Hypothalamus (tissue), 51 donors: ENCODE measurements around the gene PPIP5K2.
"Not testable (repeated sequence)": the region's sequence is repeated elsewhere in the genome, so short reads cannot be mapped to it uniquely, and the experiment has no call there.

Source experiments
- DNase-seq, 51 donors: peaks; one replicate each; lab custom pipeline; 2025; lab: John Stamatoyannopoulos, UW

PPIP5K2 gene

DNA sequence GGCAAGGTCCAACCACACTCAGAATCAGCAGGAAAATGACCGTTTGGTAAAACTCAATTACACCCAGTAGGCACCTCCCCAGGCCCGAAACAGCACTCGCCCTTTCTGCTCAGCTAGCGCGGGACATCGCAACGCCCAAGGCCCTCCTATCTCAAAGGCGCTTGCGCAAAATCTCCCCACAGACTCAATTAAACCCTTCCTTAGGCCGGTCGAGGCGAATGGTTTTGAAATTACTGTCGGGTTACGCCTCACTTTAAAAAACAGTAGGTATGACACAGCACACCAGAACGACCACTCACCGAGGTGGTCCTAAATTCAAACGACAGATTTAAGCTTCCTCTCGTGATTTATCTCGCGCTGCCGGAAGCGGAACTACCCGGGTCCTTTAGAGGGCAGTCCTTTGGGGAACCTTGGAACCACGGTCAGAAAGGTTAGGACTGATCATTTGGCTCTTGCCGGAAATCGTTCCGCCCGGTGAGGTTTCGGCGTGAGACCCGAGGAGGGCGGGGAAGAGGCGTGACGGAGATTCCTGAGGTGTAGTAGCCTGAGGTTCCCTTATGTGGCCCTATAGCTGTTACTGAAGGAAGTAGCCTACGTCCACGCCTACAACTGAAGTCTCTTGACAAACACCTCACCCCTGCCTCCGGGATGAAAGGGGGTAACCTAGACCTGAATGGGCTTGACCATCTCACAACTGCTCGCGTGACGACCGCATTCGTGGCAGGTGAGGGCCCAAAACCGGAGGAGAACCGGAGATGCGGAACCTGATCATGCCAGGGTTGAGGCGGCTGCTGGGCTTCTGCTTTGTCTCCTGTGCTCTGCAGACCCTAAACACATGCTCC lies at the start of gene PPIP5K2, which contains the start of gene GIN1:
Gene PPIP5K2 (plus strand): TSS at position 537 of the 842 bp plus-strand sequence. CDS start 9,289 bp downstream, outside the sequence.
Gene GIN1 (minus strand): TSS at position 374 of the 842 bp plus-strand sequence. CDS start 11,431 bp downstream, outside the sequence.
- DNase-seq = peak; percentile 63 to 99 (median 93)

DNA sequence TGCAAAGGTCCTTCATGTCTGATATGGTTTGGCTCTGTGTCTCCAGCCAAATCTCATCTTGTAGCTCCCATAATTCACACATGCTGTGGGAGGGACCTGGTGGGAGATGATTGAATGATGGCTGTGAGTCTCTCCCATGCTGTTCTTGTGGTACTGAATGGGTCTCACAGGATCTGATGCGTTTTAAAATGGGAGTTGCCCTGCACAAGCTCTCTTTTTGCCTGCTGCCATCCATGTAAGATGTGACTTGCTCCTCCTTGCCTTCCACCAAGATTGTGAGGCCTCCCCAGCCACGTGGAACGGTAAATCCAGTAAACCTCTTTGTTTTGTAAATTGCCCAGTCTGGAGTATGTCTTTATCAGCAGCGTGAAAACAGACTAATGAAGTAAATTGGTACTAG lies 46.6 kb upstream of the PPIP5K2 start:
- DNase-seq = not testable (repeated sequence)

- no peak for DNase-seq
These were observed 44.7 kb upstream of the PPIP5K2 start for GRCh38 chr5:103075442-103075841.

GRCh38 chr5:103079796-103080195 lies 40.3 kb upstream of the PPIP5K2 start:
- DNase-seq = no peak

DNA sequence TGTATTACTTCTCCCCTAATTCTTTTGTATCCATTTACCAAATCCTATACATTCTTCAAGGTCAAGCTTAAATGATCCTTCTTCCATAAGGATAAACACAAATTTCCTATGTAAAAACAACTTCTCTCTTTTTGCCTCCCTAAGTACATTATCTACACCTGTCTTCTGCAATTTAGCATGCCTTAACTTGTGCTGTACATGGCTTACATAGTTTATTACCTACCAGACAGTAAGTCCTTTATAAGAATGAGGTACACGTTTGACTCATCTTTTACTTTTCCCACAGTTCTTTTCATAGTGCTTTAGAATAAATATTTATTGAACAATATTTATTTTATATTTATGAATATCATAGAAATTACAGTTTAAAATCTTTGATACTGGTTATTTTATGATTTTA lies 33.6 kb upstream of the PPIP5K2 start:
- DNase-seq = no peak

DNA sequence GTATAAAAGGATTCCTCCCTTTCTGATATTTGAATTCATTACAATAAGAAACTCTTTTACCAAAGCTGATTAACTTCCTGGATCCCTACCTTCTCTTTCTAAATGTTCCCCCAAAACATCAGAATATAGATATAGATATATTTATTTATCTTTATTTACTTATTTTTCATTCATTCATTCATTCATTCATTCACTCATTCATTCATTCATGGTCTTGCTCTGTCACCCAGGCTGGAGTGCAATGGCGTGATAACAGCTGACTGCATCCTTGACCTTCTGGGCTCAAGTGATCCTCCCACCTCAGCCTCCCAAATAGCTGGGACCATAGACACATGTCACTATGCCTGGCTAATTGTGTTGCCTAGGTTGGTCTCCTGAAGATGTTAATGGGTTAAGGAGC lies 30.8 kb upstream of the PPIP5K2 start:
- no peak for DNase-seq

DNA sequence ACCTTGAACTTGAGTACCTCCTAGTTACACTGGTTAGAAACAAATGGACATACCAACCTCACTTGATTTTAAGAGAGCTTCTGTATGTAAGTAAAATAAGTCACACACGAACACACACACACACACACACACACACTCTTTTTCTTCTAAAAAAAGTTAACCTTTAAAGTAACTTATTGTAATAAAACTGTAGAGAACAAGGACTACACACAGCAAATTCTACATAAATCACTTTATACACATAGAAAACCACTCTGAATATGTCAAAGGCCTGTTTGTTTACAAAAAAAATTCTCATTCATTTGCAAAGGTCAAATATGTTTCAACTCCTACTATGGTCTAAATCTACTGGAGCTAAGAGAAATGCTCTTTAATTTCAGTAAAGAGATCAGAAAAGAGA lies 29.3 kb upstream of the PPIP5K2 start:
- DNase-seq = no peak

DNA sequence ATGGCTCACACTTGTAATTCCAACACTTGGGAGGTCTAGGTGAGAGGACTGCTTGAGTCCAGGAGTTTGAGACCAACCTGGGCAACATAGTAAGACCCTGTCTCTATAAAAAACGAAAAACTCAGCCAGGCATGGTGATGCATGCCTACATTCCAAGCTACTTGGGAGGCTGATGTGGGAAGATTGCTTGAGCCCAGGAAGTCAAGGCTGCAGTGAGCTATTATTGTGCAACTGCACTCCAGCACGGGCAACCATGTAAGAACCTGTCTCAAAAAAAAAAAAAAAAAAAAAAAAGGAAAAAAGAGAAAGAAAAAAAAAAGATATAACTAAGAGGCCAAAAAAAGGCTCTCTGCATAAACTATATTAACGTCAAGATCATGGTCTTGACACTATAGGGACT lies 27.4 kb upstream of the PPIP5K2 start:
- DNase-seq = no peak

- DNase-seq = no peak
These were observed 26.4 kb upstream of the PPIP5K2 start for GRCh38 chr5:103093727-103094126.

DNA sequence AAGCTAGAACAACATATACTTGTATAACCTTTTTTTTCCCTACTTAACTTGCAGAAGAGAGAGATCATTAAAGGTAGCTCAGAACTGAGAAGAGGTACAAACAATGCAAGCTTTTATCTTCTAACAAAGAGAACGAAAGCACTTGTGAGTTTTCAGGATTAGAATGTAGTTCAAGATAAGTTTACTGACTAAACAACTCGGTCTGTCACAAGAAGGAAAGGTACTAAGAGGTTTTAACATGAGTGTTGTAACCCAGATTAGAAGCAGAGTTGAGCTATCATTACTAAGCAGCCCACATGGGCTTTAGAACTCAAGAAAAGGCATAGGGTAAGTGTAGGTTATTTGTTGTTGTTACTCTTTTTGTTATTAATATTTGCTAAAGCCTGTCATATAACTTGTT lies 25.4 kb upstream of the PPIP5K2 start:
- no peak for DNase-seq

DNA sequence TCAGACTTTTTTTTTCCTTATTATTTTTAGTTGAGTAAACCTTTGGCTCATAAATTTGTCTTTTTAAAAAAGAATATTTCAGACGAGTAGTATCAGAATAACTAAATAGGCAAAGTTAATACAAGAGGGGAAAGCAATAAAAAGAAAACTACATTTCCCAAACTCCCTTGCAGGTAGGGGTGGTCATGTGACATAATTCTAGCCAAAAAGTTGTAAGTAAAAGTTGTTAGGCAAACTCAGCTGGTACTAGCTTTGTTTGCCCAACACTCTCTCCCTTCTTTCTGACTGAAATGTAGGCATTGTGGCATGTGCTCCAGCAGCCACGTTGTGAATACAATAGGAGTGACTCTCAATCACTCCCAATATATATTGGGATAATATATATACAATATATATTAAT lies 21.1 kb upstream of the PPIP5K2 start:
- DNase-seq = no peak

- DNase-seq = no peak
These were observed 18.9 kb upstream of the PPIP5K2 start for GRCh38 chr5:103101079-103101750.

DNA sequence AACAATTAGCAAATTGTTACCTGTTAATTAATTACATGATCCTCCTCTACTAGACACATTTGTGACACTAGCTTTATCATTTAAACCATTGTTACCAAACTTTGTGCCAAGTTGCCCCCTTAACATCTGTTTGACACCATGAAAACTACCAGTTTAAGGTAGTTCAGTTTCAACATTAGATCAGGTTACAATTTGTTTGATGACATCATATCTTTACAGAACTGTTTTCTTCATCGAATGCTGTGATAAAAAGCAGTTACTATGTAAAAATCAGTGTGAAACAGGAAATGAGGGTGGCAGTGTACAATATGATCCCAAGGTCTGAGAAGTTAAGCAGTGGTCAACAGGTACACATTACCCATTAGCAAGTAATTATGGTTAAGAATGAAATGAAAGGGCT lies 17.9 kb upstream of the PPIP5K2 start:
- no peak for DNase-seq

- no peak for DNase-seq
These were observed 12.0 kb upstream of the PPIP5K2 start for GRCh38 chr5:103108086-103108485.

- no peak for DNase-seq
These were observed 10.8 kb upstream of the PPIP5K2 start for GRCh38 chr5:103109277-103109676.

DNA sequence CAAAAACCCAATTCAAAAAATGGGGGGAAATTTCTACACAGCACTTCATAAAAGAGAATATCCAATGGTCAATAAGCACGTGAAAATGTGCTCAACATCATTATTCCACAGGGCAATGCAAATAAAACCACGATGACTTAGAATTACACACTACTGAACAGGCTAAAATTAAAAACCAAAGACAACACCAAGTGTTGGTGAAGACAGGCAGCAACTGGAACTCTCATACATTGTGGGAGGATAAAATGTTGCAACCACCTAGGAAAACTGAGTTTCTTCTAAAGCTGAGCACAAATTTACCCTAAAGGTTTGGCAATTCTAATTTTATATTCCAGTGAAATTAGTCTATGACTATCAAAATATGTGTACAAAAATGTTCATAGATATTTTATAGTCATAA lies 9.7 kb upstream of the PPIP5K2 start:
- no peak for DNase-seq

- DNase-seq = no peak
These were observed 8.6 kb upstream of the PPIP5K2 start for GRCh38 chr5:103111468-103111867.

DNA sequence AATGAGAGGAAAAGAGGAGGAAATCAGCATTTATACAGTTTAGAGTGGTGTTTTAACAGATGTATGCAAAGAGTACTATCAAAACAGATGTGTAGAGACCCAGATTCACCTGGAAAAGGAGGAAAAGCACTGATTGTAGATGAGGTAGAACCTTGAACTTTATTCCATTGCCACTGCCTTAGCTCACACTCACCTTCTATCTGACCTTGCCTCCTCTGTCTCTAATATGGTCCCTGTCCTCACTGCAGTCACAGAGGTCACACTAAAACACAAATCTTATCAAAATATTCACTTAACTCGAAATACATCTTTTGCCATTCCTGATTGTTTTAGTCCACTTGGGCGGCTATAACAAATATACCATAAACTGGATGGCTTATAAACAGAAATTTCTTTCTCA lies 7.2 kb upstream of the PPIP5K2 start:
- no peak for DNase-seq

- DNase-seq = no peak
These were observed 5.7 kb upstream of the PPIP5K2 start for GRCh38 chr5:103114440-103114839.

DNA sequence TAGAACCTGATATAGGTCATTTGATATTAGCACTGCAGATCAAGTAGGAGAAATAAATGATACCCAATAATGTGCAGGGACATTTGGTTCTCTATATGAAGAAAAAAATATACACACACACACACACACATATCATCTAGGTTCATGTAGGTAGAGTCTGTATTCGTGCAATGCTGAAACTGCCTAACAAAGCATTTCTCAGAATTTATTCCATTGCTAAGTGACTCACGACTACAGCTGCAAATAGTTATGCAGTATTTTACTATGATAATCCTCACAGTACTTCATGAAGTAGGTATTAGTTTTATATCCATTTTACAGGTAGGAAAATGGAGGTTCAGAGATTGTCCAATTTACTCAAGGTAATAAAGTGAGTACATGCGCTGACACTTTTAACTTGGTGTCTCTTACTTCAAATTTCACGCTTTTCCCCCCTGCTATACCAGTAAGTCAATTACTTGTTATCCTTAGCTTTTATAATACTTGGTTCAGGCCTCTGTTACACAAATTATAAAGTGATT lies 2.6 kb upstream of the PPIP5K2 start:
- no peak for DNase-seq

GRCh38 chr5:103119070-103119764 lies 884 bp upstream of the PPIP5K2 start:
- peak in 1 of 51 donors; percentile 46 for DNase-seq
